ENCODE measurements around the gene CHML.

DNA sequence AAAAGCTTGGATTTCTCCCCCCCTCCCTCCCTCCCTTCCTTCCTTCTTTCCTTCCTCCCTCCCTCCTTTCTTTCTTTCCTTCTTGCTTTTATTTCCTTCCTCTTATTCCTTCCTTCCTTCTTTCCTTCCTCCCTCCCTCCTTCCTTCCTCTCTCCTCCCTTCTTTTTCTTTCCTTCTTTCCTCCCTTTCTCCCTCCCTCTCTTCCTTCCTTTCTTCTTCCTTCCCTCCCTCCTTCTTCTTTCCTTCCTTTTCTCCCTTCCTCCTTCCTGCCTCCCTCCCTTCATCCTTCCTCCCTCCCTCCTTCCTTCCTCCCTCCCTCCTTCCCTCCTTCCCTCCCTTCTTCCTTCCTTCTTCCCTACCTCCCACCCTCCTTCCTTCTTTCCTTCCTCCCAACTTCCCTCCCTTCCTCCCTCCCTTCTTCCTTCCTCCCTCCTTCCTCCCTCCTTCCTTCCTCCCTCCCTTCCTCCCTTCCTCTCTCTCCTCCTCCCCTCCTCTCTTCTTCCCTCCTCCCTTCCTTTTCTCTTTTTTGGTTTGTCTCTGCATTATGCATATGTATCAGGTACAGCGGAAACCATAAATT is 34.7 kb upstream of the CHML start:
- TF ChIP-seq CTCF (IDR thresholded peaks at IDR 0.05) (no peak), POLR2A (IDR thresholded peaks at IDR 0.05) (no peak)

All from right lobe of liver (tissue), 4 donors.